Epithelial cell of proximal tubule (primary cell): ENCODE results near the gene WFDC10A. TPM values are rescaled to one million over a fixed set of nuclear protein-coding genes. Genes with fewer than 3 reads are reported as not detected.
"Not testable (repeated sequence)": the region's sequence is repeated elsewhere in the genome, so short reads cannot be mapped to it uniquely, and the experiment has no call there.

ENCODE experiments used
- DNase-seq: peaks from one replicate; pipeline ENCODE4 v3.0.0-alpha.2; 2011; ENCODE audit warnings: low read depth
- H3K4me3 ChIP-seq: 2 replicates; pipeline ENCODE4 v1.5.1; 2011; ENCODE audit warnings: low read depth, mild to moderate bottlenecking, low read length
- CTCF ChIP-seq: conservative IDR thresholded peaks from 2 replicates; pipeline ENCODE4 v1.5.1; 2012; ENCODE audit warnings: low read depth, mild to moderate bottlenecking, low read length
- total RNA-seq: library from RNA; depleted of rRNA; stranded (reverse); fragments of >200 nt; gene quantifications from 2 replicates; pipeline ENCODE4 v1.2.3, GENCODE V29; 2015

WFDC10A gene
- total RNA-seq, 1 donor from 2014 or later: not detected

- no peak overlapping the region for H3K4me3 ChIP-seq
- no peak for TF ChIP-seq CTCF
- no peak for DNase-seq
These were observed 18.0 kb downstream of the WFDC10A start for GRCh38 chr20:45647441-45648050.

GRCh38 chr20:45649312-45649863 is 19.8 kb downstream of the WFDC10A start:
- no peak overlapping the region for H3K4me3 ChIP-seq
- TF ChIP-seq CTCF: no peak
- no peak for DNase-seq

GRCh38 chr20:45651726-45652125 is 22.2 kb downstream of the WFDC10A start:
- not testable (repeated sequence) for H3K4me3 ChIP-seq, DNase-seq

- DNase-seq, H3K4me3 ChIP-seq: not testable (repeated sequence)
These were observed 27.5 kb downstream of the WFDC10A start for GRCh38 chr20:45657038-45657437.

- no peak for TF ChIP-seq CTCF
- no peak within 1 kb of the TSS for H3K4me3 ChIP-seq
- no peak for DNase-seq
These were observed 40.6 kb downstream of the WFDC10A start, which contains the start of gene WFDC11 for GRCh38 chr20:45670139-45670538. Gene WFDC11 (minus strand): TSS chr20:45670239. CDS start chr20:45650600, 19,639 bp downstream.

- no peak for DNase-seq
- TF ChIP-seq CTCF: no peak
- no peak overlapping the region for H3K4me3 ChIP-seq
These were observed 43.2 kb downstream of the WFDC10A start for GRCh38 chr20:45672765-45673164.

- no peak overlapping the region for H3K4me3 ChIP-seq
These were observed 50.1 kb downstream of the WFDC10A start for GRCh38 chr20:45679650-45680049.

More at GRCh38 chr20:45679650-45680049, 50.1 kb downstream of the WFDC10A start:
- no peak for DNase-seq
- no peak for TF ChIP-seq CTCF

Other genes starting within 250 kb of the WFDC10A start
- 49.6 and 55.2 TPM in 2 replicates for gene DBNDD2, start 221.4 kb upstream of the WFDC10A start, total RNA-seq
- gene PIGT, start 213.6 kb upstream of the WFDC10A start, total RNA-seq: 59.9 and 71.0 TPM in 2 replicates
- 14.7 and 53.3 TPM in 2 replicates for gene WFDC2, start 160.0 kb upstream of the WFDC10A start, total RNA-seq
- gene SPINT3, start 114.1 kb upstream of the WFDC10A start, total RNA-seq: not detected in 2 replicates
- not detected in 2 replicates for gene WFDC6, start 90.3 kb upstream of the WFDC10A start, total RNA-seq
- gene EPPIN, start 82.3 kb upstream of the WFDC10A start, total RNA-seq: not detected in 2 replicates
- not detected in 2 replicates for gene WFDC8, start 50.5 kb upstream of the WFDC10A start, total RNA-seq
- not detected in 2 replicates for gene WFDC9, start 1.5 kb downstream of the WFDC10A start, total RNA-seq
- not detected in 2 replicates for gene WFDC11, start 40.5 kb downstream of the WFDC10A start, total RNA-seq
- gene WFDC13, start 72.3 kb downstream of the WFDC10A start, total RNA-seq: not detected in 2 replicates
- not detected in 2 replicates for gene WFDC10B, start 75.3 kb downstream of the WFDC10A start, total RNA-seq
- gene SPINT4, start 92.6 kb downstream of the WFDC10A start, total RNA-seq: not detected in 2 replicates
- gene WFDC3, start 162.1 kb downstream of the WFDC10A start, total RNA-seq: 0.43 and 0.69 TPM in 2 replicates
- 23.1 and 34.7 TPM in 2 replicates for gene DNTTIP1, start 162.2 kb downstream of the WFDC10A start, total RNA-seq
- 345 and 447 TPM in 2 replicates for gene UBE2C, start 182.9 kb downstream of the WFDC10A start, total RNA-seq
- gene TNNC2, start 197.6 kb downstream of the WFDC10A start, total RNA-seq: not detected in 2 replicates
- gene SNX21, start 204.1 kb downstream of the WFDC10A start, total RNA-seq: 20.1 and 29.0 TPM in 2 replicates
- gene ACOT8, start 227.7 kb downstream of the WFDC10A start, total RNA-seq: 29.1 and 33.0 TPM in 2 replicates
- gene ZSWIM3, start 227.9 kb downstream of the WFDC10A start, total RNA-seq: 1.2 and 3.0 TPM in 2 replicates